GM13976 (cell line): Measurements from ENCODE around the gene LYZ.

Experiments
- DNase-seq: peaks from one replicate; pipeline ENCODE4 v3.0.0; 2012; ENCODE audit warnings: low spot score
- in situ Hi-C: fragments of 300-500 bp; cut with MboI; formaldehyde crosslinking; loops from one replicate; pipeline ENCODE4 v1.12.0; 2022; ENCODE audit warnings: low sequenced_read_pairs, mixed read lengths, inconsistent platforms; ENCODE audit not compliant: unreplicated experiment
- TF ChIP-seq, protein P1 (sequence below): IDR thresholded peaks from 2 replicates; pipeline ENCODE4 v1.5.1; 2012; ENCODE audit warnings: borderline replicate concordance, mild to moderate bottlenecking; ENCODE audit not compliant: insufficient read depth; ENCODE audit errors: extremely low read depth, missing control alignments, control extremely low read depth

LYZ gene

DNA sequence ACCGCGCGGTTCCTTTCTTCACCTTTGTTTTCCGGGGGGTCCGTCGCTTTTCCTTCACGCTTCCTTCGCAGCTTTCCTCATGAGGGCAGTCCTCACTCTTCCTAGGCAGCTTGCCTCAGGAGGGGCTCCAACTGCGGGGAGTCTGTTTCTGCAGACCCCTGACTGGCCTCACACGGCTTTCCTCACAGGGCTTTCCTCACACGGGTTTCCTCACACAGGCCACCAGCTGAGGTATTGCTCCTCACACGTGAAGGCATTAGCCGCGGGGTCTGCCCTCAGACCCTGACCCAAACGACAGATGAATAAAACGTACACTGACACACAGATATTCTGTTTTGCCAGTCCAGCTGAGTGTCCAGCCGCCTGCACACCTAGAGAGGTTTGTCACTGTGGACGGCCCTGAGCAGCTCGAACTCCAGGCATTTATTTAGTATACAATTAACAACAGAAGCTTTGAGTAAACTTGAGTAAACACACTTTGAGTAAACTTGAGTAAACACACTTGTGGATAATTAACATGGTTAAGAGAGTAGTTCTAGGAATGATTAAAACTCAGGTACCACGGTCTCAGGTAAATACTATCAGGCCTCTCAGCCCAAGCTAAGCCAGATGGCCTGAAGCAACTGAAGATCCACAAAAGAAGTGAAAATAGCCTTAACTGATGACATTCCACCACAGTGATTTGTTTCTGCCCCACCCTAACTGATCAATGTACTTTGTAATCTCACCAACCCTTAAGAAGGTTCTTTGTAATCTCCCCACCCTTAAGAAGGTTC is 16.1 kb upstream of the LYZ start:
- in situ Hi-C loops, result no loop called here
- no peak for DNase-seq
- TF ChIP-seq, protein P1, sequence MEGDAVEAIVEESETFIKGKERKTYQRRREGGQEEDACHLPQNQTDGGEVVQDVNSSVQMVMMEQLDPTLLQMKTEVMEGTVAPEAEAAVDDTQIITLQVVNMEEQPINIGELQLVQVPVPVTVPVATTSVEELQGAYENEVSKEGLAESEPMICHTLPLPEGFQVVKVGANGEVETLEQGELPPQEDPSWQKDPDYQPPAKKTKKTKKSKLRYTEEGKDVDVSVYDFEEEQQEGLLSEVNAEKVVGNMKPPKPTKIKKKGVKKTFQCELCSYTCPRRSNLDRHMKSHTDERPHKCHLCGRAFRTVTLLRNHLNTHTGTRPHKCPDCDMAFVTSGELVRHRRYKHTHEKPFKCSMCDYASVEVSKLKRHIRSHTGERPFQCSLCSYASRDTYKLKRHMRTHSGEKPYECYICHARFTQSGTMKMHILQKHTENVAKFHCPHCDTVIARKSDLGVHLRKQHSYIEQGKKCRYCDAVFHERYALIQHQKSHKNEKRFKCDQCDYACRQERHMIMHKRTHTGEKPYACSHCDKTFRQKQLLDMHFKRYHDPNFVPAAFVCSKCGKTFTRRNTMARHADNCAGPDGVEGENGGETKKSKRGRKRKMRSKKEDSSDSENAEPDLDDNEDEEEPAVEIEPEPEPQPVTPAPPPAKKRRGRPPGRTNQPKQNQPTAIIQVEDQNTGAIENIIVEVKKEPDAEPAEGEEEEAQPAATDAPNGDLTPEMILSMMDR, result no peak

DNA sequence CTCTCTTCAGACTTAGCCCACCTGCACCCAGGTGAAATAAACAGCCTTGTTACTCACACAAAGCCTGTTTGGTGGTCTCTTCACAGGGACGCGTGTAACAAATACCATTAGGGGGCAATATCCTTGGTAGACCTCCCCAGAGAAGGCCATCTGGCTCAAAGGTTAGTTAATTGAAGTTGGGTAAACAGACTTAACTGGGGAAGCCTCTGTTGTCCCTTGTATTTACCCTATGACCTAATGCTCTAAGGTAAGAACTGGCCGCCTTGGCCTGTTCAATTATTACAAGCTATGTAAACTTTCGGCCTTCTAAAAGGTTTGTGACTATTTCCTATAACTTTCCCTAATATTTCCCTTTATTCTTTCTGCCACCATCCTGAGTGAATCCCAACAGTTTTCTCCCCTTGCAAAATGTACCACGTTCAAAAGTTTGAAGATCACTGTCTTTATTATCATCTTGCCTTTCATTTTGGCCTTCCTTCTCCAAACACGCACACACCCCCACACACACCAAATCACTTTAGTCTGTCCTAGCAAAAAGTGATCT is 15.3 kb upstream of the LYZ start:
- DNase-seq, result no peak
- TF ChIP-seq, protein P1, result no peak
- in situ Hi-C loops, result no loop called here

DNA sequence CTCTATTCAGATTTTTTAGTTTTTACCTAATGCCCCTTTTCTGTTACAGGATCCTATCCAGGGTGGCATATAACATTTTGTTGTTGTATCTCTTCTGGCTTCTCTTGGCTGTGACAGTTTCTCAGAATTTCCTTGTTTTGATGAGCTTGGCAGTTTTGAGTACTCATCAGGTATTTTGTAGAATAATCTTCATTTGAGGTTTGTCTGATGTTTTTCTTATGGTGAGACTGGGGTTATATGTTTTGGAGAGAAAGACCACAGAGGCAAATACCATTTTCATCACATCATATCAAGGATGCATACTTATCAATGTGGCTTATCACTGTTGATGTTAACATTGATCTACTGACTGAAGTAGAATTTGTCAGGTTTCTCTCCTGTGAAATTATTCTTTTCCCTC is 14.0 kb upstream of the LYZ start:
- in situ Hi-C loops, result no loop called here
- no peak for DNase-seq
- TF ChIP-seq, protein P1, result no peak

DNA sequence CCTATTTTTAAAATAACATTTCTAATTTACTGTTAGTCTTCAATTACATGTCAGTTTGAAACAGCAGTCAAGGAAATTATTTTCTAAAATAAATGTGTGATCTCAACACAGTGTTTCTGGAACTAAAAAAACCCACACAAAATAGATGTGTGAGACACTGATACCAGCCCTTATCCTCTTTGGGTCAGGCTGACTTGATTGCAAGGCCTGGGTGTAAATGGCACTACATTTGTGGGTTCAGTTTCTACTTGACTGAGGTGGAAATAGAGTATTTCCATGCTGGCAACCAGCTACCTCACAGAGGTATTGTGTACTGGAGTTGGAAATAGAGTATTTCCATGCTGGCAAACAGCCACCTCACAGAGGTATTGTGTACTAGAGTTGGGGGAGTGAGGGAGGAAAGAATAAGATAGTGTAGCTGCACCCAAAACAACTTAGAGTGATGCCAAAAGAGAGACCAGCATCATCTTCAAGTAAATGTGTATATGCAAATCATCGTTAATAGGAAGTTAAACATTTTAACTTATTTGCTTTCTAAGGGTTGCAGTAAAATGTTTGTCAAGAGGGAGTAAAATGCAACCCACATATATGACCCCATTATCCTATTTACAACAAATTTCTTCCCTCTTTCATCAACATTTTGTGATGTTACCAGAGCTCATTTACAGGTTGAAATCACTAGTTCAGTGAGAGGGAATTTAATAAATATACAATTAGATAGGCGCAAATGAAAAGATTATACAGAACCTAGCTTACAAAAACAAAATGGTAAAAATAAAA is 10.7 kb upstream of the LYZ start:
- DNase-seq, result no peak
- in situ Hi-C loops, result no loop called here
- TF ChIP-seq, protein P1, result no peak

DNA sequence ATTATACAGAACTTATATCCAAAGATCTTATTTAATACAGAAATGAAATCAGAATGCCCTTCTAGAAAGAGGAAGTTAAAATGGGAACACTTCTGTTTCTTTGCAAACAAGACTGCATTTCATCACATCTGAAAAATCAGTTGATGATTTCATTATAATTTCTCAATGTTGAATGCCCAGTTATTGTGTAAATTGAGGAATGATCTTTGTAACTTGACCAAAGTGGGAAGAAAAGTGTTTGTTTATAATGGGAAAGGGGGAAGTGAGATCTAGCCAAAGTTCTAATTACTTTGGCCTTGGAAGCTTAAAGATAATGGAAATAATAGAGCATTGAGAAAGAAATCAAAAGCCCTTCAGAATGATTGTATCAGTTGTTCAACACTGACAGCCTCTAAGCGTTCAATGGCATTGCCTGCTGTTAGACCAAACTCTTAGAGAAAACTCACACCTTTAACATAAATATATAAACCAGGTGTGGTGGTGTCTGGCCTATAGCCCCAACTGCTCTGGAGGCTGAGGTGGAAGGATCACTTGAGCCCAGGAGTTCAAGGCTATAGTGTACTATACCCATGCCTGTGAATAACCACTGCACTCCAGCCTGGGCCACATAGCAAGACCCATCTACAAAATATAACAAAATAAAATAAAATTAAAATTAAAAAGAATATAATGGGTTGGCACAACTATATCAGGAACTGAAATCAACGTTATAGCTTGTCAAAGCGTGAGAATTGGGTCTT is 9.9 kb upstream of the LYZ start:
- TF ChIP-seq, protein P1, result no peak

DNA sequence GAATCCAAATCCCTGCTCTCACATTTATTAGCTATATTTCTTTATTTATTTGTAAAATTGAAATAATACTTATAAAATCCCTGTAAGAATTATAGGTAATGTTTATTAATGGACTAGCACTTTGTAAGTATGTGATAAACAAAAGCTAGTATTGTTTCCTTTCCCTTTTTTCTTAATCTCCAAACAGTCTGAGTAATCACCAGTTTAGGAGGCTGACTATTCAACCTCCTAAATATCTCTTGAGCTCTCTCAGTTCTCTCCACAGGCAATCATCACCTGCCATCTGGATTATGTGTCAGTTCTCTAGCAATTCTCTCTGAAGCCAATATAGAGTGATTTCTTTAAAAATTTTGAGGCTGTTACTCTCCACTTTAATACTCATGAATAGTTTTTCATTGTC is 9.2 kb upstream of the LYZ start:
- in situ Hi-C loops, result no loop called here
- no peak for DNase-seq

More for the DNA sequence above, 9.9 kb upstream of the LYZ start:
- in situ Hi-C loops, result no loop called here
- no peak for DNase-seq

More for the DNA sequence above, 9.2 kb upstream of the LYZ start:
- TF ChIP-seq, protein P1, result no peak
